HG03066 (cell line): ENCODE measurements around the gene ATG9B.

ENCODE experiments used
- ATAC-seq: cut with Tn5 transposase; IDR thresholded peaks from one replicate; pipeline ENCODE4 v1.9.1; 2021; ENCODE audit warnings: low read depth; ENCODE audit not compliant: unreplicated experiment

The ATG9B gene

DNA sequence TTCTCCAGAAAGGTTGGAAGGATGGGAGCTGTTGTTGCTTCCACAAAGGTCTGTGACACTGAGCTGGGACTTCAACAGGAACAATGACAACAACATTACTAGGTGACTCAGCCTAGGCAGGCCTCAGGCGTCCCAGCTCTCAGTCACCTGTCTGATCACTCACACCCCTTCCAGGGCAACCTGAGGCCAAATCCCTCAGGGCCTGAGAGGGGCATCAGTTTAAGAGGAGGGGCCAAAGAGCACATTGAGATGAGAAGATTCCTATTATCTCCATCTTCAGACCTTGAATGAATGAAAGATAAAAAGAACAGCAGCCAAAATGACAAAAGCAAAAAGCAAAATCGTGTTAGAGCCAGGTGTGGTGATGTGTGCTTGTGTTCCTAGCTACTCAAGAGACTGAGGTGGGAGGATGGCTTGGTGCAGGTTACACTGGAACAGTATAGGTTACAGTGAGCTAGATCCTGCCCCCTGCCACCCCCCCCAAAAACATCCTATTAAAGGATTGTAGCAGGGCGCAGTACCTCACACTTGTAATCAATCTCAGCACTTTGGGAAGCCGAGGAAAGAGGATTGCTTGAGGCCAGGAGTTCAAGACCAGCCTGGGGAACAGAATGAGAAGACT, at the start of gene ATG9B:
ATG9B (minus strand) TSS at position 60 of the 622 bp plus-strand sequence. CDS start 71 bp downstream, outside the sequence.
- no peak for ATAC-seq

DNA sequence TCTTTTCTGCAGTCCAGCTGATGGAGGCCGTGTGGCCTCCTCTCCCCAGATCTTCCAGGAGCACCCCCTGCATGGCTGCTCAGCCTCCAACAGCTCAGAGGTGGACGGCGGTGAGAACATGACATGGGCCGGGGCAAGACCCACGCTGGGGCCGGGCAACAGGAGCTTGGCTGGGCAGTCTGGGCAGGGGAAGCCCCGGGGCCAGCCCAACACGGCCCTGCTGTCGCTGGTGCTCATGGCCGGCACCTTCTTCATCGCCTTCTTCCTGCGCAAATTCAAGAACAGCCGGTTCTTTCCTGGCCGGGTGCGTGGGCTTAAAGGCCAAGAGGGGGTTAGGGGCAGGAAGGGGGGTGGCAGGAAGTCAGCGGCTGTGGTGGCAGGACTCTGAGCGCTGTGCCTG, 49.7 kb upstream of the ATG9B start:
- ATAC-seq = no peak

DNA sequence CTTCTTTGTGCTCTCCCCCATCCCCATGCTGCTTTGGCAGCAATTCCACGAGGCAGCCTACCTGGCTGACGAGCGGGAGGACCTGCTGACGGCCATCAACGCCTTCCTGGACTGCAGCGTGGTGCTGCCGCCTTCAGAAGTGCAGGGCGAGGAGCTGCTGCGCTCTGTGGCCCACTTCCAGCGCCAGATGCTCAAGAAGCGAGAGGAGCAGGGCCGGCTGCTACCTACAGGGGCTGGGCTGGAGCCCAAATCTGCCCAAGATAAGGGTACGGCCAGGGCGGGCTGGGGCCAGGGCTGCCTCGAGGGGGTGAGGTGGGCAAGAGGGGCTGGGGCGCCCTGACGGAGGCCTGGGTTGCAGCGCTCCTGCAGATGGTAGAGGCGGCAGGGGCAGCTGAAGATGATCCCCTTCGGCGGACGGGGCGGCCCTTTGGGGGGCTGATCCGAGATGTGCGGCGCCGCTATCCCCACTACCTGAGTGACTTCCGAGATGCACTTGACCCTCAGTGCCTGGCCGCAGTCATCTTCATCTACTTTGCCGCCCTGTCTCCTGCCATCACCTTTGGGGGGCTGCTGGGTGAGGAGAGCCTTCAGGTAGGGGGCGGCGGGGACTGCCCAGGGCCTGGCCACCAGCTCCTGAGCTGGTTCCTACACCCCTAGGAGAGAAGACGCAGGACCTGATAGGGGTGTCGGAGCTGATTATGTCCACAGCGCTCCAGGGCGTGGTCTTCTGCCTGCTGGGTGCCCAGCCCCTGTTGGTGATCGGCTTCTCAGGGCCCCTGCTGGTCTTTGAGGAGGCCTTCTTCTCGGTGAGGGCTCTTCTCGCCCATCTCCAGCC, 47.0 kb upstream of the ATG9B start:
- ATAC-seq = no peak

DNA sequence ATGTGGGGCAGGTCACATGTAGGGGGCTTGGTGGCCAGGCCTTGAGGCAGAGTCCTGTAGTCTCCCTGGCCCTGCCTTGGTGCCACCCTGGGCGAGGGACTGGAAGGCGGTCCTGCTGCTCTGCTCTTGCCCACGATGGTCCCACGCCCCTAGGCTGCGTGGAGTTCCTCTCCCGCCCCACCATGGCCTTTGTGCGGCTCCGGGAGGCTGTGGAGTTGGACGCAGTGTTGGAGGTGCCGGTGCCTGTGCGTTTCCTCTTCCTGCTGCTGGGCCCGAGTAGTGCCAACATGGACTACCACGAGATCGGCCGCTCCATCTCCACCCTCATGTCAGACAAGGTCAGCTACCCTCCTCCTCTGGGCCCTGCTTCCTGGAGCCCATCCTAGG, 46.3 kb upstream of the ATG9B start:
- ATAC-seq = no peak

DNA sequence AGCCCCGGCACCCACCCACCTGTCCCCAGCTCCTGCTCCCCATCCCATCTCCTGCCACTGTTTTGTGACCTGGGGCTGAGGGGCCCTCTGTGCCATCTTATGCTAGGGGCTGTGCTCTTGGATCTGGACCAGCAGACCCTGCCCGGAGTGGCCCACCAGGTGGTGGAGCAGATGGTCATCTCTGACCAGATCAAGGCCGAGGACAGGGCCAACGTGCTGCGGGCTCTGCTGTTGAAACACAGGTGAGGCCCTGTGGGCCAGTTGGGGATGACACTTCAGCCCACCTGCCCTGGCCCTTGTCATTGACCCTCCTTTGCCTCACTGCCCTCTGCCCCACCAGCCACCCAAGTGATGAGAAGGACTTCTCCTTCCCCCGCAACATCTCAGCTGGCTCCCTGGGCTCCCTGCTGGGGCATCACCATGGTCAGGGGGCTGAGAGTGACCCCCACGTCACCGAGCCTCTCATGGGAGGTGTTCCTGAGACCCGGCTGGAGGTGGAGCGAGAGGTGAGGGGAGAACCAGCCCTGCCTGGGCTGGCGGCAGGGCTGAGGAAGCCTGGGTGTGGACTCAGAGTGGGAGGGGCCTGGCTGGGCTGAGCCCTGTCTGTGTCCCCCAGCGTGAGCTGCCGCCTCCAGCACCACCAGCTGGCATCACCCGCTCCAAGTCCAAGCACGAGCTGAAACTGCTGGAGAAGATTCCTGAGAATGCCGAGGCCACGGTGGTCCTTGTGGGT, 45.7 kb upstream of the ATG9B start:
- ATAC-seq = no peak

- no peak for ATAC-seq
These were observed 43.9 kb upstream of the ATG9B start for GRCh38 chr7:151068069-151068773.

DNA sequence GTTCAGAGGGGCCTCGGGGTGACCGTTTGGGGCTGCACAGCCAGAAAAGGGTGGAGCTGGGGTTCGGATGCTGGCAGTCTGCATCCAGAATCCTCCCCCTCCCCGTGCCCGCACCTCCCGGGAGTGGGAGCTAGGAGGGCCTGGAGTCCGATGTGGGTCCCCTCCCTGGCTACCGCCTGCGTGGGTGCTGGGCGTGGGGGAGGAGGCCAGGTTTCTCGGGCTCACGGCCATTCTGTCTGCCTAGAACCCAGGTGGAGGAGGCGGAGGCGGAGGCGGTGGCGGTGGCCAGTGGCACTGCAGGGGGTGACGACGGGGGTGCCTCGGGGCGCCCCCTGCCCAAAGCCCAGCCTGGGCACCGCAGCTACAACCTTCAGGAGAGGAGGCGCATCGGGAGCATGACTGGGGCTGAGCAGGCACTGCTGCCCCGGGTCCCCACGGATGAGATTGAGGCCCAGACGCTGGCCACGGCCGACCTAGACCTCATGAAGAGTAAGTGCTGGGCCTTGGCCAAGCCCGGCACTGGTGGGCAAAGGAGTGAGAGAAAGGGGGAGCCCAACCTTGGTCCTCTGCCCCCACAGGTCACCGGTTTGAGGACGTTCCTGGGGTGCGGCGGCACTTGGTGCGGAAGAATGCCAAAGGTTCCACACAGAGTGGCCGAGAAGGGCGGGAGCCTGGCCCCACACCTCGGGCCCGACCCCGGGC, 42.1 kb upstream of the ATG9B start:
- ATAC-seq = no peak

DNA sequence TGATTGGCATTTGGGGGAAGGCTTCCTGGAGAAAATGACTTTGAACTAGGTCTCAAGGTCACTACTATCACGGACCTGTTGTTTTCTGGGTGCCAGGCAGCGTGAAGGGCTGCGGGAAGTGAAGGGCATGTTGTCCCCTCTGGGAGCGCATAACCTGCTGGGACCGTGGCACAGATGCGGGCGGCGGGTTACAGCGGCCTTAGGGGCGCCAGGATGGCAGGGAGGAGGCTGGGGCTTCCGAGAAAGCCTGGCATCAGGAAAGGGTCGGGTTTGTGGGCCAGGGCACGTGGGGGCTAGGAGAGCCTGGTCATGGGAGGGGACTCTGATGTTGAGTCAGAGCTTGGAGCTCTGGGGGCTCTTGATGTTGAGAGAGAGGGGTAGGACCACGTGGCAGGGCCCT, 41.2 kb upstream of the ATG9B start:
- no peak for ATAC-seq

GRCh38 chr7:151064993-151065392, 40.7 kb upstream of the ATG9B start:
- no peak for ATAC-seq

DNA sequence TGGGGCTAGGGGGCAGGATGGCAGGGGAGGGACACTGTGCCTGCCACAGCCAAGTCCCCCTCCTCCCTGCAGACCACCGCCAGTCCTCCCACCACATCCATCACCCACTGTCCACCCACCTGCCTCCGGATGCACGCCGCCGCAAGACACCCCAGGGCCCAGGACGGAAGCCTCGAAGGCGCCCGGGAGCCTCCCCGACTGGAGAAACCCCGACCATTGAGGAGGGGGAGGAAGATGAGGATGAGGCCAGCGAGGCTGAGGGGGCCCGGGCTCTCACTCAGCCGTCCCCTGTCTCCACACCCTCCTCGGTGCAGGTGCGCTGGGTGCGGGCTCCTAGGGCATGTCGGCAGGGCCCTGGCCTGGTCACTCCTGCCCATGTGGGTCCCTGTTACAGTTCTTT, 40.2 kb upstream of the ATG9B start:
- ATAC-seq = no peak

DNA sequence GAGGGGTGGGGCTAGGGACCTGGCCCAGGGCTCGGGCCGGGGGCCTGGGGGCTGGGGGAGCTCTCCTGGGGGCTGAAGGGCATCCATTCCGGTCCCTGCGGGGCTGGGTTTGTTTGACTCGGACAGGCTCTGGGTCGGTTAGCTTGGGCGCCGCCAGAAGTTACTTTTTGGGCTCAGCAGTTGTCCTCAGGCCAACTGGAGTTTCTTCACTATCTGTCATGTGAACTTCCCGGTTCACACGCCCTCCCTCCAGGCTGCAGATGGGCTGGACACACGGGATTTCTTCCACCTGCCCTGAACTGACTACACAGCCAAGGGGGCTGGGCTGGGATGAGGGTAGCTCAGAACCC, 38.9 kb upstream of the ATG9B start:
- ATAC-seq = no peak

DNA sequence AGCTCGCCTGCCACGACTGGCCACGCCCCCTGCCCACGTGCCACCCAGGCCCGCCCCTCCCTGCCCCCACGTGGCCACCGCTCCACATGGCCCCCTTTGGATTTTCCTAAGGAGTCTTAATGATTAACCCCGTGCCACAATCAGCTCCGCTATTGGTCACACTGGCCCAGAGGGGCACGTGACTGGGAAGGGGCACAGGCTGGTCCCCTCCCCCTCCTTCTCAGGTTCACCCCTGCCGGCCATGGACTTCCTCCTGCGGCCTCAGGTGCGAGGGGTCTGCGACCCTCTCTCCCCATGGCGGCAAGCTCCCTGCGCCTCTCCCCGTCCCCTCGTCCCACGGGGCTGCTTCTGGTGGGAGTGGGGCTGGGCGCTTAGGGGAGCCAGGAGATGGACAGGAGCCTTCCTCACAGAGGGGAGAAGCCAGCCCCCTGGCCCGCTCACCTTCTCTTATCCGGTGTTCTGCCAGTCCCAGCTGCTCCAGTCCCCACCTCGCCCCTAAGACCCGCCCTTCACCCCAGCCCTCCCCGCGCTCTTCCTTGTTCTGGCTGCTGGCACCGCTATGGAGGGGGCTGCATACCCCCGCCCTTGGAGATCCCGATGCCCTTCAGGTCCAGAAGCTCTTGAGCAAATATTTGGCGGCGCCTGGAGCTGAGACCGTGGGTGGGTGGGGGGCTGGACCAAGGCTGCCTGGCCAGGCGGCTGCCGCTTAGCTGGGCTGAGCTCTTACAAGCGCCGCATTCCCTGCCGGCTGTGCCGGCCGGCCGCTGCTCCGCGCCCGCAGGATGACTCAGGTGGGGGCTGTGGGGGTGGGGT, 38.3 kb upstream of the ATG9B start:
- no peak for ATAC-seq

DNA sequence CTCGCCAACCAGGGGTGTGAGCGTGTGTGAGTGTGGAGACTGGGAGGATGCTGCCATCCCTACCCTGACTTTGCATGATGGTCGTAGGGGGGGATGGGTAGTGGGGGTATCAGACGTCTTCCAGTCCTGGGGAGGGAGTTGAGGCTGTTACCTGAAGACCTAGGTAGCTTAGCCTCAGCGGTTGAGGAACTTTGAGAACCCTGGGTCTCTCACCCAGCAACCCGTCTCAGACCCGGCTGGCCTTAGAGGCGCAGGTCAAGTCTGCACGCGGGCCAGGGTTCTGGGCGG, 37.8 kb upstream of the ATG9B start:
- ATAC-seq = no peak

DNA sequence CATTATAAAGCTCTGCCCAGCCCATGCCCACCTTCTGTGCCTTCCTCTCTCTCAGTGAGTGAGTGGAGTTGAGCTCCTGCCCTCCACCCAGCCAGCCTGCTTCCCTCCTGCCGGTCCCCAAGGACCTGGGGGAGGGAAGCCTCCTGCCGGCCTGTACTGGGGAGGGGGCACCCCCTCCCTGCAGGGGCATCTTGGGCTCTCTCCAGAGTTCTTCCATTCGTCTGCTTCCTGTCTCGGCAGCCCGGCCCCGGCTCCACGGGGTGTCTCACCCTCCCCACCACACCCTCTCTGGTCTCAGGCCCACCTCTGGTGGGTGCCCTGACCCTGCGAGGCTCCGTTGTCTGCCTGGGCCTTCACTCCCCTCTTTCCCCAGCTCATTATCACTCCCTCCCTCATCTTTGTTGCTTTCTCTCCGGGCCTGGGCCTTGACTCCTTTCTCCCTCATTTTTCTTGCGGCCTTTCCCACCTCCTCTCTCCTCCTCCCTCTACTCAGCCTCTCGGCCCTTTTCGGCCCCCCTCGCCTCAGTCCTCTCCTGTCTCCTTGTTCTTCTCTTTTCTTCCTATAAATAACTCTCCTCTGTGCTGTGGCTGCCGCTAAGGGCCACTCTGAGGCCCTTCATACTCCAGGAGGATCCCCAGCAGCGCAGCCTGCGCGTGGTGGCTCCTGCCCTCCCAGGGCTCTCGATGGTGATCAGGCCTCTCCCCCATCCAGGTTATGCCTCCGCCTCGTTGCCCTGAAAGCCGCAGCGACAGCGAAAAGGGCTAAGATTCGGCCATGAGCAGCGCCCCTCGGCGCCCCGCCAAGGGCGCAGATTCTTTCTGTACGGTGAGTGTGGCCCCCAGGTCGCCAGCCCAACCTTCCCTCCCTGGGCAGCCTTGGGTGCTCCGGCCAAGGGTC, 37.2 kb upstream of the ATG9B start:
- ATAC-seq = no peak

DNA sequence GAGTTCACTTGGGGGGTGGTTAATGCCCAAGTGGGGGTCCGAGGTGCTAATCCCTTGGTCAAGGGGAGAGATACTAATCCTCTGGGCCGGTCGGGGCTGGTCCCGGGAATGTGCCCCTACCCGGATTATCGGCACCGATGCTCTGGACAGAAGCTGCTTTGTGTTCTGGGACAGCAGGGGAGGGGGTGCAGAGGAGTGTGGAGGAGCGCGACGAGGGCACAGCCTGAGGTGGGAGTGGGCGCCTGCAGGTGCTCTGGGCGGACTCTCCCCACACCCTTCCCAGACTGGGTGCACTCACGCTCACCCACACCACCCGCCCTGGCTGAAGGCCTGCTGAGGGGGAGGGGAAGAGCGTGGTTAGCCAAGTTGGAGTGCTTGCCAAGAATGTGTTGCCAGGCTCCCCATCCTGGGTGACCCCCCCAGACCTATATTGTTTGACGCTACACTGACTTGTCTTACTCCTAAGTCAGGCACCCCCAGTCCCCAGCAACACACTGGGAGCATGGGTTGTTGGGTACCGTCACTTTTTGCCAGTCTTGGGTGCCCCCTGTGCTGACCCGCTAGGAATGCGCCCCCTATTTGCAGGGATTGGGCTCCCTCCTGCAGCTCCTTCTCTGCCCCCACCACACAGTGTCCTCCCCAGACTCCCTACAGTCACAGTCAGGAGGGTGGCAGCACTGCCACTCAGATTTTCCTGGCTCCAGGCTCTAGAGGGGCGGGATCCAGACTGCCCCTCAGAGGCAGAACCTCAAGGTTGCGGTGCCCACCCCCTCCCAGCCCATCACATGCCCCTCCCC, 36.3 kb upstream of the ATG9B start:
- no peak for ATAC-seq

GRCh38 chr7:151060113-151060415, 35.8 kb upstream of the ATG9B start:
- no peak for ATAC-seq

DNA sequence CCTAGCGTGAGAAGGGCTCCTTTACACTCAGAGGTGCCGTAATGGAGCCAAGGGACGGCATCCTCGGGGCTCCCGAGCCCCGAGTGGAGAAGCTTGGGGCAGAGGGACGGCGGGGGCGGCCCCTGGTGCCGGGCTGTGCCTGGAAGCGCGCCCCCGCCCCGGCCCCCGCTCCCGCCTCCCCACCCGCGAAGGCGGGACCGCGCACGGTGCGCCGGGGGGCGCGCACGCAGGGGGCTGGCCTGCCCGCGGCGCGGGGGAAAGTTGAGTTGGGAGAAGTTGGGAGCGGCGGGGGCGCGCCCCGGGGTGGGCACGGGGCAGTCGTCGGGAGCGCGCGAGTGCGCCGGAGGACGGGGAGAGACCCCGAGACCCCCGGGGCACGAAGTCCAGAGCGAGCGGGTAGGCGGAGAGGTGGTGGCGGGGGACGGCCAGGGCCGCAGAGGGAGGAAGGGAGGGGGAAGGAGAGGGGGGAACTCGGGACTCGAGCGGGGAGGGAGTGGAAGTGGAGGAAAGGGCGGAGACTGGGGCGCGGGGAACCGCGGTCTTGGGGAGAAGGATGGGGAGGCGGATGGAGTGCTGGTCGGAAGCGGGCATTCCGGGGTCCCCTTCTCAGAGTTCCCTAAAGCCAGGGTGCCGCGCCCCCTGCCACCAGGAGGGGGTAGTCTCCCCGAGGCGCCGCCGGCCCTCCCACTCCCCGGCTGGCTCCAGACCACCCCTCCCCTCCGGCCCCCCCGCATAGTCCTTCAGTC, 35.2 kb upstream of the ATG9B start, which contains the start of gene SLC4A2:
SLC4A2 (plus strand) TSS at position 223 of the 746 bp plus-strand sequence. CDS start 2,399 bp downstream, outside the sequence.
- ATAC-seq = peak; percentile 24
